B cell (primary cell): ENCODE results near the gene EPB41L2. TPM values are rescaled to one million over a fixed set of nuclear protein-coding genes. Genes with fewer than 3 reads are reported as not detected.

ENCODE experiments used
- ATAC-seq: fragments of 200-7000 bp; cut with Tn5 transposase; one replicate; pipeline ENCODE4 v1.10.0; 2021; ENCODE audit warnings: low read depth, mild to moderate bottlenecking, moderate number of reproducible peaks, moderate library complexity
- CTCF ChIA-PET: fragments of 350-600 bp; sonication (Branson Sonifier 250); formaldehyde crosslinking; loops from one replicate; lab custom pipeline; 2021; ENCODE audit warnings: antibody characterized with exemption, inconsistent platforms; lab: Charles Lee
- POLR2A ChIA-PET: fragments of 350-600 bp; sonication (Branson Sonifier 250); formaldehyde crosslinking; loops from one replicate; lab custom pipeline; 2021; ENCODE audit warnings: antibody characterized with exemption; lab: Charles Lee
- DNase-seq: peaks from one replicate; pipeline ENCODE4 v3.0.0; 2013
- H2AFZ ChIP-seq: 2 replicates; pipeline ENCODE4 v1.6.1; 2012; ENCODE audit warnings: mild to moderate bottlenecking, low read depth, low read length; ENCODE audit not compliant: insufficient read depth, poor library complexity, severe bottlenecking
- H3K27ac ChIP-seq, 2 donors: 1 replicate in 1 of 2; 2 replicates in 1 of 2; pipeline ENCODE4 v1.5.1; 2012 to 2013; ENCODE audit warnings: low read length in 2 of 2, mild to moderate bottlenecking in 2 of 2, moderate library complexity in 1 of 2
- H3K27me3 ChIP-seq, 4 experiments: fragments of 200-600 bp in 1 of 4; sonication (generic) in 1 of 4; replicated peaks in 1 of 4; 1 replicate in 2 of 4; 2 replicates in 2 of 4; pipeline versions ENCODE4 v1.6.1 to v1.7.0; 2013 to 2016; ENCODE audit warnings: low read length in 3 of 4, mild to moderate bottlenecking in 2 of 4, mixed read lengths in 1 of 4, moderate library complexity in 1 of 4; ENCODE audit not compliant: insufficient read depth in 4 of 4, control insufficient read depth in 3 of 4; ENCODE audit errors: control extremely low read depth in 1 of 4
- H3K36me3 ChIP-seq, 2 experiments: replicated peaks in 1 of 2; 1 replicate in 1 of 2; 2 replicates in 1 of 2; pipeline versions ENCODE4 v1.6.1 to v1.7.1; 2013; ENCODE audit warnings: low read length in 1 of 2; ENCODE audit not compliant: insufficient read depth in 2 of 2, control insufficient read depth in 1 of 2; ENCODE audit errors: control extremely low read depth in 1 of 2, extremely low read depth in 1 of 2
- H3K4me1 ChIP-seq, 2 donors: fragments of 200-600 bp in 1 of 2; sonication (generic) in 1 of 2; 1 replicate in 1 of 2; 2 replicates in 1 of 2; pipeline versions ENCODE4 v1.5.1 to v1.6.1; 2013 to 2017; ENCODE audit warnings: low read length in 2 of 2; ENCODE audit not compliant: control insufficient read depth in 2 of 2, insufficient read depth in 2 of 2
- H3K4me2 ChIP-seq: replicated peaks from 2 replicates; pipeline ENCODE3; 2012; ENCODE audit warnings: mild to moderate bottlenecking, low read depth, low read length; ENCODE audit not compliant: poor library complexity, severe bottlenecking
- H3K4me3 ChIP-seq, 5 experiments: fragments of 200-600 bp in 1 of 5; sonication (generic) in 1 of 5; 1 replicate in 3 of 5; 2 replicates in 2 of 5; pipeline versions ENCODE4 v1.5.1 to v1.7.0; 2011 to 2016; ENCODE audit warnings: low read length in 4 of 5, mild to moderate bottlenecking in 4 of 5, low read depth in 2 of 5, control low read depth in 1 of 5, moderate library complexity in 1 of 5; ENCODE audit not compliant: insufficient read depth in 1 of 5; ENCODE audit errors: control extremely low read depth in 1 of 5, extremely low read depth in 1 of 5
- H3K79me2 ChIP-seq: fragments of 200-600 bp; sonication (generic); one replicate; pipeline ENCODE4 v1.6.0; 2016; ENCODE audit warnings: low read length; ENCODE audit not compliant: control insufficient read depth, insufficient read depth
- H3K9ac ChIP-seq: fragments of 200-600 bp; sonication (generic); 2 replicates; pipeline ENCODE4 v1.6.1; 2017; ENCODE audit warnings: mild to moderate bottlenecking, low read length, moderate library complexity
- H3K9me3 ChIP-seq, 3 donors: one replicate each; pipeline versions ENCODE4 v1.6.1 to v1.7.1; 2013; ENCODE audit warnings: low read length in 2 of 3; ENCODE audit not compliant: control insufficient read depth in 2 of 3, insufficient read depth in 1 of 3; ENCODE audit errors: control extremely low read depth in 1 of 3
- H4K20me1 ChIP-seq: 2 replicates; pipeline ENCODE4 v1.6.0; 2012; ENCODE audit warnings: mild to moderate bottlenecking, low read length; ENCODE audit not compliant: insufficient read depth, control insufficient read depth, poor library complexity, severe bottlenecking
- H3K27ac Mint-ChIP-seq: one replicate; pipeline ENCODE4 v1.8.0; 2021; ENCODE audit warnings: mixed read lengths
- H3K27me3 Mint-ChIP-seq: one replicate; pipeline ENCODE4 v1.8.0; 2021; ENCODE audit warnings: mixed read lengths
- H3K4me1 Mint-ChIP-seq: one replicate; pipeline ENCODE4 v1.8.0; 2021; ENCODE audit warnings: mixed read lengths
- H3K4me3 Mint-ChIP-seq: one replicate; pipeline ENCODE4 v1.8.0; 2021; ENCODE audit warnings: mixed read lengths
- H3K9me3 Mint-ChIP-seq: one replicate; pipeline ENCODE4 v1.8.0; 2022; ENCODE audit warnings: mixed read lengths; ENCODE audit not compliant: insufficient read depth
- CTCF ChIP-seq: fragments of 200-600 bp; IDR thresholded peaks from one replicate; pipeline ENCODE4 v1.8.0; 2022; ENCODE audit warnings: antibody characterized with exemption, mild to moderate bottlenecking
- EZH2 ChIP-seq: IDR thresholded peaks from 2 replicates; pipeline ENCODE4 v1.6.1; 2012; ENCODE audit warnings: borderline replicate concordance, low read depth, mild to moderate bottlenecking, moderate library complexity, low read length; ENCODE audit not compliant: insufficient read depth, poor library complexity, severe bottlenecking
- WGBS: methylation state at CpG from one replicate; pipeline ENCODE4 v1.1.5; 2013; ENCODE audit warnings: missing lambda C conversion rate; ENCODE audit not compliant: insufficient coverage; 5-methylcytosine and 5-hydroxymethylcytosine counted together
- intact Hi-C: fragments of 100-400 bp; cut with micrococcal nuclease; formaldehyde crosslinking; loops from one replicate; pipeline ENCODE4 v1.10.0; 2022
- polyA plus RNA-seq: library from polyadenylated mRNA; depleted of rRNA; stranded (reverse); fragments of >200 nt; gene quantifications from 2 replicates; pipeline ENCODE4 v1.2.3, GENCODE V29; 2012
- total RNA-seq, 2 donors: library from RNA; stranded (reverse); fragments of 120-200 nt in 1 of 2; gene quantifications; 1 replicate in 1 of 2; 2 replicates in 1 of 2; pipeline versions ENCODE4 v1.2.3 to v1.2.4, GENCODE V29; 2013 to 2022

Gene EPB41L2
- total and polyA plus RNA-seq, 2 donors (not counting 1 experiment from before 2014, with no cell fraction given) = 17.8 to 61.0 TPM

GRCh38 chr6:131080084-131080483 lies 17.0 kb upstream of the EPB41L2 start:
- ATAC-seq (no peak), DNase-seq (no peak)
- CTCF ChIA-PET = no interaction called here
- H3K9ac ChIP-seq = no peak overlapping the region
- H2AFZ ChIP-seq = no peak overlapping the region
- POLR2A ChIA-PET = interaction anchor here (0.7 kb wide), 1 partner anchor 548 kb away, joined by 9 read pairs; the partner anchor contains the start of gene MED23
- Mint-ChIP-seq H3K9me3 (no peaks in the 10 kb centered on the region), H3K4me1 (no peaks in the 10 kb centered on the region), H3K27me3 (peaks cover 3% of the 10 kb centered on the region), H3K4me3 (no peak overlapping the region), H3K27ac (no peak overlapping the region)
- H3K4me3 ChIP-seq = no peak overlapping the region
- H3K9me3 ChIP-seq = no peaks in the 10 kb centered on the region
- H3K4me2 ChIP-seq = no peak overlapping the region
- no peaks in the 10 kb centered on the region for H3K27me3 ChIP-seq
- no peaks in the 10 kb centered on the region for H3K4me1 ChIP-seq
- no peaks in the 10 kb centered on the region for H4K20me1 ChIP-seq
- intact Hi-C loops = no loop called here
- TF ChIP-seq CTCF = no peak
- TF ChIP-seq EZH2 = no peak
- H3K27ac ChIP-seq = no peak overlapping the region
- no peaks in the 10 kb centered on the region for H3K36me3 ChIP-seq
- 100% methylated on average over 1 of the region's 6 CpGs for WGBS
- no peaks in the 10 kb centered on the region for H3K79me2 ChIP-seq

GRCh38 chr6:131073577-131073976 lies 10.5 kb upstream of the EPB41L2 start:
- peaks cover 2% of the 10 kb centered on the region for H3K9me3 Mint-ChIP-seq
- Histone ChIP-seq H3K4me1 (no peaks in the 10 kb centered on the region), H3K9ac (no peak overlapping the region), H3K4me2 (no peak overlapping the region), H4K20me1 (no peaks in the 10 kb centered on the region), H3K9me3 (peaks cover 0 to 3% (median 0%) of the 10 kb centered on the region in 3 donors), H3K27ac (no peak overlapping the region), H3K36me3 (no peaks in the 10 kb centered on the region), H3K27me3 (no peaks in the 10 kb centered on the region), H3K4me3 (no peak overlapping the region), H3K79me2 (no peaks in the 10 kb centered on the region), H2AFZ (no peak overlapping the region)
- WGBS = no CpG with 5 or more reads among the region's 2 CpGs
- peaks cover 3% of the 10 kb centered on the region for H3K27me3 Mint-ChIP-seq
- ChIA-PET POLR2A (no interaction called here), CTCF (interaction anchor here (0.6 kb wide), 1 partner anchor 42 kb away, joined by 3 read pairs; no protein-coding TSS in a partner anchor)
- no peak overlapping the region for H3K27ac Mint-ChIP-seq
- no peak for ATAC-seq
- TF ChIP-seq CTCF (no peak), EZH2 (no peak)
- DNase-seq = no peak
- H3K4me3 Mint-ChIP-seq = no peak overlapping the region
- H3K4me1 Mint-ChIP-seq = no peaks in the 10 kb centered on the region
- intact Hi-C loops = no loop called here
